Neutrophil (primary cell): Measurements from ENCODE around the gene FGF14.

ENCODE experiments used
- H3K27ac ChIP-seq: fragments of 200-600 bp; sonication (generic); 2 replicates; pipeline ENCODE4 v1.5.1; 2016; ENCODE audit warnings: mild to moderate bottlenecking, moderate library complexity
- H3K27me3 ChIP-seq: fragments of 200-600 bp; sonication (generic); 2 replicates; pipeline ENCODE4 v1.6.0; 2016; ENCODE audit warnings: mild to moderate bottlenecking
- H3K36me3 ChIP-seq: fragments of 200-600 bp; sonication (generic); 2 replicates; pipeline ENCODE4 v1.5.1; 2017
- H3K4me1 ChIP-seq, 2 experiments: fragments of 200-600 bp in 1 of 2; sonication (generic) in 1 of 2; 1 replicate in 1 of 2; 2 replicates in 1 of 2; pipeline versions ENCODE4 v1.5.1 to v1.6.1; 2013 to 2016; ENCODE audit warnings: low read depth in 1 of 2, low read length in 1 of 2, mild to moderate bottlenecking in 1 of 2, moderate library complexity in 1 of 2; ENCODE audit not compliant: control insufficient read depth in 1 of 2, insufficient read depth in 1 of 2
- H3K4me3 ChIP-seq, 2 experiments: fragments of 200-600 bp in 1 of 2; sonication (generic) in 1 of 2; 1 replicate in 1 of 2; 2 replicates in 1 of 2; pipeline ENCODE4 v1.5.1; 2013 to 2016; ENCODE audit warnings: low read depth in 1 of 2, low read length in 1 of 2, mild to moderate bottlenecking in 1 of 2, moderate library complexity in 1 of 2
- H3K9me3 ChIP-seq: fragments of 200-600 bp; sonication (generic); 2 replicates; pipeline ENCODE4 v1.5.1; 2016
- TF ChIP-seq, protein P1 (sequence below): fragments of 200-600 bp; sonication (generic); IDR thresholded peaks from 2 replicates; pipeline ENCODE4 v1.5.1; 2016; ENCODE audit warnings: antibody characterized with exemption

The FGF14 gene

DNA sequence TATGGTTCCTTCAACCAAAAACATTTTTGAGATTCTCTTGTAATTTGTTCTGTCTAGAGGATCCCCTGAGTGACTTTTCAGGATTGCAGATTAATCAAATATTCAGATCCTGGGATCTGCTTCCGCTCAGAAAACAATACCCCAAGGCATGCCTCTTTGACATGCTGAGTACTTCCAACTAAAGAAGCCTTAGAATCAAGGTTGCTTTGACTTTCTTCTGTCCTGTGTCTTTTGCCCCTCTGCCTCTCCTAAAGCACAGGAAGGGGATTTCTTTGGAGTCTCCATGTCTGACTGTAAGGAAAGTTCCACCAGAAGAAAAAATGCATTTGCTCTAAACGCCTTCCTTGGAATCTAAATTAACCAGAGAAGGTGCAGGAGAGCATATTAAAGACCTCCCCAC, 431.5 kb downstream of the FGF14 start:
- Histone ChIP-seq H3K36me3 (no peaks in the 10 kb centered on the region), H3K4me3 (no peak overlapping the region), H3K4me1 (no peaks in the 10 kb centered on the region), H3K27me3 (no peaks in the 10 kb centered on the region), H3K9me3 (no peaks in the 10 kb centered on the region), H3K27ac (no peak overlapping the region)
- TF ChIP-seq, protein P1, sequence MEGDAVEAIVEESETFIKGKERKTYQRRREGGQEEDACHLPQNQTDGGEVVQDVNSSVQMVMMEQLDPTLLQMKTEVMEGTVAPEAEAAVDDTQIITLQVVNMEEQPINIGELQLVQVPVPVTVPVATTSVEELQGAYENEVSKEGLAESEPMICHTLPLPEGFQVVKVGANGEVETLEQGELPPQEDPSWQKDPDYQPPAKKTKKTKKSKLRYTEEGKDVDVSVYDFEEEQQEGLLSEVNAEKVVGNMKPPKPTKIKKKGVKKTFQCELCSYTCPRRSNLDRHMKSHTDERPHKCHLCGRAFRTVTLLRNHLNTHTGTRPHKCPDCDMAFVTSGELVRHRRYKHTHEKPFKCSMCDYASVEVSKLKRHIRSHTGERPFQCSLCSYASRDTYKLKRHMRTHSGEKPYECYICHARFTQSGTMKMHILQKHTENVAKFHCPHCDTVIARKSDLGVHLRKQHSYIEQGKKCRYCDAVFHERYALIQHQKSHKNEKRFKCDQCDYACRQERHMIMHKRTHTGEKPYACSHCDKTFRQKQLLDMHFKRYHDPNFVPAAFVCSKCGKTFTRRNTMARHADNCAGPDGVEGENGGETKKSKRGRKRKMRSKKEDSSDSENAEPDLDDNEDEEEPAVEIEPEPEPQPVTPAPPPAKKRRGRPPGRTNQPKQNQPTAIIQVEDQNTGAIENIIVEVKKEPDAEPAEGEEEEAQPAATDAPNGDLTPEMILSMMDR: no peak

DNA sequence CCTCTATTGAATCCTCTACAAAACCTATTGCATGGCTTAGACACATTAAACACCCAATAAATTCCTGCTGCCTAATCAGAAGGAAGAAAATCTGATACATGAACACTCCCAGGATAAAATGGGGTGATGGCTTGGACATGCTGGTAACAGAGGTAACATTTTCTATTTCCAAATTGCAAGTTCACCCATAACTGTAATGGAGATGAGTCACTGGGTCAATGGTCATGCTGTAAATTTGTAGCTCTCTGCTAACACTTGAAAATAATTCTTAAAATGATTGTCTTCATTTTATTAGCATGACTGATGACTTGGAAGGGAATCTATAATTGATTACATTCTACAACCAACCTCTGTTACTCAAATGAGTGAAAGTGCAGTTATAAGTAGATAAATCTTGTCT, 434.1 kb downstream of the FGF14 start:
- Histone ChIP-seq H3K9me3 (no peaks in the 10 kb centered on the region), H3K4me1 (no peaks in the 10 kb centered on the region), H3K27ac (no peak overlapping the region), H3K27me3 (no peaks in the 10 kb centered on the region), H3K36me3 (no peaks in the 10 kb centered on the region), H3K4me3 (no peak overlapping the region)
- TF ChIP-seq, protein P1: no peak

DNA sequence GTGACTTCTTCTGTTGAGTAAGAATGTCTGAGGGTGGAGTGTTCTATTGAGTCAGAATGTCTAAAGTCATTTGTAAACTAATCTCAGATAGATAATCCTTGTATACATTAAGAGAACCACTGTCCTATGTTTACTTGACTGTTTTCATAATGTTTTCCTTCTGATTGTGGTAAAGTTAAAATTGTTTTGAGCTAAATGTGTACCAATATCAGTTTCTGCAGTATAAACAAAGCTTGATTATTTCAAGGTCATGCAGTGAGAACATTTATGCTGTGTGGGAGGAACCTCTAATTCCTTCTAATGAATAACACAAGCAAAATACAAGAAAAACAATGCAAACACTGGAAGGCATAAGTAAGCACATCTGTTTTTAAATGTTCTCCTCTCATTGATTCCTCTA, 434.6 kb downstream of the FGF14 start:
- no peaks in the 10 kb centered on the region for H3K27me3 ChIP-seq
- H3K36me3 ChIP-seq: no peaks in the 10 kb centered on the region
- TF ChIP-seq, protein P1: no peak
- no peaks in the 10 kb centered on the region for H3K9me3 ChIP-seq
- no peak overlapping the region for H3K4me3 ChIP-seq
- H3K4me1 ChIP-seq: no peaks in the 10 kb centered on the region
- no peak overlapping the region for H3K27ac ChIP-seq

DNA sequence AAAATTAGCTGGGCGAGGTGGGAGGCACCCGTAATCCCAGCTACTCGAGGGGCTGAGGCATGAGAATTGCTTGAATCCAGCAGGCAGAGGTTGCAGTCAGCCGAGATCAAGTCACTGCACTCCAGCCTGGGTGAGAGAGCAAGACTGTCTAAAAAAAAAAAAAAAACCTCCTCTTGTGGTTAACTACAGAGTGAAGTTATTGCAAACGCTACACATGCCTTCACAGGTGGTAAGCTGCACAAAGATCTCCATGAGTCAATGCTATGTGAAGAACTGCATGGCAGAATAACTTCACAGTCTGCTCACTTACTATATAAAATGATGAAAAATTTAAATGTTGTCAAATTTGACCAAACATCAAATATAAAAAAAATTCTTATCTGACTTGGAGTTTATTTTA, 436.8 kb downstream of the FGF14 start:
- Histone ChIP-seq H3K27ac (no peak overlapping the region), H3K4me3 (no peak overlapping the region), H3K27me3 (no peaks in the 10 kb centered on the region), H3K4me1 (no peaks in the 10 kb centered on the region), H3K9me3 (no peaks in the 10 kb centered on the region), H3K36me3 (no peaks in the 10 kb centered on the region)
- TF ChIP-seq, protein P1: no peak

DNA sequence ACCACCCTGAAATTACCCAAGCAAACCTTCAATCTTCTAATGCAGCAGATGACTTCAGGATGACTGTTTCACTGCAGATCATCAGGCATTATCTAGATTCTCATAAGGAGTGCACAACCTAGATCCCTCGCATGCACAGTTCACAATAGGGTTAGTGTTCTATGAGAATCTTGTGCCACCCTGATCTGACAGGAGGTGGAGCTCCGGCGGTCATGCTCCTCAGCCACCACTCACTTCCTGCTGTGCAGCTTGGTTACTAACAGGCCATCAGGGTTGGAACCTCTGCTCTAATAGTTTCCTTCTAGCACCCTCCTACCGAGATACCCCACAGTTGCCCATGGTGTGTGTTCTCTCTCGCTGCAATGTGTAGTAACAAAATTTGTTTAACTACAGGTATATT, 442.8 kb downstream of the FGF14 start:
- no peaks in the 10 kb centered on the region for H3K36me3 ChIP-seq
- H3K4me1 ChIP-seq: no peaks in the 10 kb centered on the region
- H3K9me3 ChIP-seq: no peaks in the 10 kb centered on the region
- no peak overlapping the region for H3K27ac ChIP-seq
- no peak overlapping the region for H3K4me3 ChIP-seq
- TF ChIP-seq, protein P1: no peak
- no peaks in the 10 kb centered on the region for H3K27me3 ChIP-seq

DNA sequence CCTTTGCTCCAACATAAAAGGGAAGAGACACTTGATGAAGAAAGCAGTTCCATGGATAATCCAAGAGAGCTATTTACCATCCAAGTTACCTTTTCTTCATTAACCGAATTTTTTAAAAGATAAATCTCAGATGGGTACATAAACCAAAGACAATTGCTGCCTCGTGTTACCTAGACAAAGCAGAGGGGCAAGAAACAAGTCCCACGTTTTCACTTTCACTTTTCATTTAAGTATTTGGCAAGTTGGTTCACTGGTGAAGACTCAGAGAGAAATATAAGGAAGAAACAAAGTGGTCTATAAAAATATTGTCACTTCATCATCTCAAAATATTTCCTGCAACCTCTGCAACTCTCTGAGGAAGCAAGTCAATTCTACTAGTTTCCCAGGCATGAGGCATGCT, 446.1 kb downstream of the FGF14 start:
- TF ChIP-seq, protein P1: no peak
- no peak overlapping the region for H3K4me3 ChIP-seq
- no peaks in the 10 kb centered on the region for H3K9me3 ChIP-seq
- H3K27me3 ChIP-seq: no peaks in the 10 kb centered on the region
- H3K4me1 ChIP-seq: no peaks in the 10 kb centered on the region
- H3K27ac ChIP-seq: no peak overlapping the region
- no peaks in the 10 kb centered on the region for H3K36me3 ChIP-seq
